ENCODE measurements around the gene FAM32A.

- no peak for TF ChIP-seq EZH2 (IDR thresholded peaks at IDR 0.05)
- no peak for TF ChIP-seq POLR2AphosphoS5 (IDR thresholded peaks at IDR 0.05; ENCODE audit: borderline replicate concordance, low read depth, low read length)
- no peak for TF ChIP-seq FOXP2 (optimal IDR thresholded peaks at IDR 0.05; ENCODE audit: control extremely low read depth, extremely low read length, insufficient read depth)
Measured at GRCh38 chr19:16233081-16233776, 48.0 kb downstream of the FAM32A start.

Measured in SK-N-MC (cell line).